ENCODE data around the gene SLC29A3.

DNA sequence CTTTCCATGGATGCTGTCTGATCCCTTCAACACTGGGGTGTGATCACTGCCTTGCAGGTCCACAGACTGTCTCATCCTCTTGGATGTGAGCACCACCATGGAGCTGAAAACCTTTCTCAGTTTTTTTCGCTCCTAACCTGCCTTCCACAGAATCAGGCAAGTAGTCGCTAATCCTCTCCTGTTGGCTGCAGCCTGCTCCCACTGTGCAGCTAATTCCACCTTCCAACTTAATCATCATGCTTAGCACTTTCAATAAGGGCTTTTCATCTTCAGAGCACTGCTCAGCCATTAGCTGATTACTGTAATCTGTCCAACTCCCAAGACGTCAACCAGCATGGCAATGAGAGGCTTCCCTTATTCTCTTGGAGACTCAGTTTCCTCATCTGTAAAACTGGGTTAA lies 62.6 kb downstream of the SLC29A3 start:
- TF ChIP-seq, protein P1, sequence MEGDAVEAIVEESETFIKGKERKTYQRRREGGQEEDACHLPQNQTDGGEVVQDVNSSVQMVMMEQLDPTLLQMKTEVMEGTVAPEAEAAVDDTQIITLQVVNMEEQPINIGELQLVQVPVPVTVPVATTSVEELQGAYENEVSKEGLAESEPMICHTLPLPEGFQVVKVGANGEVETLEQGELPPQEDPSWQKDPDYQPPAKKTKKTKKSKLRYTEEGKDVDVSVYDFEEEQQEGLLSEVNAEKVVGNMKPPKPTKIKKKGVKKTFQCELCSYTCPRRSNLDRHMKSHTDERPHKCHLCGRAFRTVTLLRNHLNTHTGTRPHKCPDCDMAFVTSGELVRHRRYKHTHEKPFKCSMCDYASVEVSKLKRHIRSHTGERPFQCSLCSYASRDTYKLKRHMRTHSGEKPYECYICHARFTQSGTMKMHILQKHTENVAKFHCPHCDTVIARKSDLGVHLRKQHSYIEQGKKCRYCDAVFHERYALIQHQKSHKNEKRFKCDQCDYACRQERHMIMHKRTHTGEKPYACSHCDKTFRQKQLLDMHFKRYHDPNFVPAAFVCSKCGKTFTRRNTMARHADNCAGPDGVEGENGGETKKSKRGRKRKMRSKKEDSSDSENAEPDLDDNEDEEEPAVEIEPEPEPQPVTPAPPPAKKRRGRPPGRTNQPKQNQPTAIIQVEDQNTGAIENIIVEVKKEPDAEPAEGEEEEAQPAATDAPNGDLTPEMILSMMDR (conservative IDR thresholded peaks at IDR 0.05), result no peak
- TF ChIP-seq EZH2 (IDR thresholded peaks at IDR 0.05; ENCODE audit: low read depth), result no peak
